ENCODE results near the gene ZFAND3. TPM values are rescaled to one million over a fixed set of nuclear protein-coding genes. Genes with fewer than 3 reads are reported as not detected.
"Not testable (repeated sequence)": the region's sequence is repeated elsewhere in the genome, so short reads cannot be mapped to it uniquely, and the experiment has no call there.

ZFAND3 gene
- total RNA-seq, 1 donor from 2014 or later = 18.7 TPM

DNA sequence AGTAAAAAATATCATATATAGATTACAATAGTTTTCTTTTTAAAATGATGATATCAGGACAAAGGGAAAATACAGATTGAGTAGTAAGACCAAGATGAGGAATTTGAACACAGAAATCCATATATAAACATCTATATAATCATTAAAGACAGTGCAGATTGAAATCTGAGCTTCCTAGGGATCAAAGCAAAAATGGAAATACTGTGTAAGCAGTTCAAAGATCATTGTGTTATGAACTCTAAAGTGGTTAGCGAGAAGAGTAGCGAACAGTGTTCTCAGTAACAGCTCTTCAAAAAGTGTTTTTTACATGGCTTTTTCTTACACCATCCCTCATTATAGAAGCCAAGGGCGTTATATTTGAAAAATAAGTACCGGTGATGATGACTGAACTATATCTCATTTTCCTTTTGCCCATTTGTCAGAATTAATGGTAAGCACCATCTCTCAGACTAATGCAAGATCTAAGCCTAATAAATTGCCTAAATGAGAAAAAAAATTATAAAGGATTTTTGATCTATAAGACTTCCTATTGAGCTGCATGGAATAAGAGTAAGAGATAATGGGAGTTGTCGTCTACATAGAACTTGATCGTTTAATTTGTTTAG lies 226.3 kb downstream of the ZFAND3 start:
- DNase-seq (ENCODE audit: low read depth) = no peak
- H3K4me3 ChIP-seq (ENCODE audit: low read depth, low read length) = no peak overlapping the region
- TF ChIP-seq, protein P1, sequence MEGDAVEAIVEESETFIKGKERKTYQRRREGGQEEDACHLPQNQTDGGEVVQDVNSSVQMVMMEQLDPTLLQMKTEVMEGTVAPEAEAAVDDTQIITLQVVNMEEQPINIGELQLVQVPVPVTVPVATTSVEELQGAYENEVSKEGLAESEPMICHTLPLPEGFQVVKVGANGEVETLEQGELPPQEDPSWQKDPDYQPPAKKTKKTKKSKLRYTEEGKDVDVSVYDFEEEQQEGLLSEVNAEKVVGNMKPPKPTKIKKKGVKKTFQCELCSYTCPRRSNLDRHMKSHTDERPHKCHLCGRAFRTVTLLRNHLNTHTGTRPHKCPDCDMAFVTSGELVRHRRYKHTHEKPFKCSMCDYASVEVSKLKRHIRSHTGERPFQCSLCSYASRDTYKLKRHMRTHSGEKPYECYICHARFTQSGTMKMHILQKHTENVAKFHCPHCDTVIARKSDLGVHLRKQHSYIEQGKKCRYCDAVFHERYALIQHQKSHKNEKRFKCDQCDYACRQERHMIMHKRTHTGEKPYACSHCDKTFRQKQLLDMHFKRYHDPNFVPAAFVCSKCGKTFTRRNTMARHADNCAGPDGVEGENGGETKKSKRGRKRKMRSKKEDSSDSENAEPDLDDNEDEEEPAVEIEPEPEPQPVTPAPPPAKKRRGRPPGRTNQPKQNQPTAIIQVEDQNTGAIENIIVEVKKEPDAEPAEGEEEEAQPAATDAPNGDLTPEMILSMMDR (conservative IDR thresholded peaks at IDR 0.05; ENCODE audit: low read depth, low read length) = no peak

GRCh38 chr6:38047562-38047961 lies 228.0 kb downstream of the ZFAND3 start:
- no peak for DNase-seq (ENCODE audit: low read depth)
- no peak overlapping the region for H3K4me3 ChIP-seq (ENCODE audit: low read depth, low read length)
- TF ChIP-seq, protein P1 (conservative IDR thresholded peaks at IDR 0.05; ENCODE audit: low read depth, low read length) = no peak

DNA sequence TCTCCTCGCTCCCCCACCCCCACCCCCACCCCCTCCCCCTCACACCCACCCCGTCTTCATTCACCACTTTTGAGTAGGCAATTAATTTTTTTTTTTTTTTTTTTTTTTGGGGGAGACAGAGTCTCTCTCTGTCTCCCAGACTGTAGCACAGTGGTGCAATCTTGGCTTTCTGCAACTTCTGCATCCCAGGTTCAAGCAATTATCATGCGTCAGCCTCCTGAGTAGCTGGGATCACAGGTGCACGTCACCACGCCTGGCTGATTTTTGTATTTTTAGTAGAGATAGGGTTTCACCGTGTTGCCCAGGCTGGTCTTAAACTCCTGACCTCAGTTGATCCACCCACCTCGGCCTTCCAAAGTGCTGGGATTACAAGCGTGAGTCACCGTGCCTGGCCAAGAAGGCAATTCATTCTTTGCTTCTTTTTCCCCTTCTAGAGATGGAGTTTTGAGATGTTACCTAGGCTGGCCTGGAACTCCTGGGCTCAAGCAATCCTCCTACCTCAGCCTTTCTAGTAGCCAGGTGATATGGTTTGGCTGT lies 230.4 kb downstream of the ZFAND3 start:
- DNase-seq (ENCODE audit: low read depth); H3K4me3 ChIP-seq (ENCODE audit: low read depth, low read length): not testable (repeated sequence)

DNA sequence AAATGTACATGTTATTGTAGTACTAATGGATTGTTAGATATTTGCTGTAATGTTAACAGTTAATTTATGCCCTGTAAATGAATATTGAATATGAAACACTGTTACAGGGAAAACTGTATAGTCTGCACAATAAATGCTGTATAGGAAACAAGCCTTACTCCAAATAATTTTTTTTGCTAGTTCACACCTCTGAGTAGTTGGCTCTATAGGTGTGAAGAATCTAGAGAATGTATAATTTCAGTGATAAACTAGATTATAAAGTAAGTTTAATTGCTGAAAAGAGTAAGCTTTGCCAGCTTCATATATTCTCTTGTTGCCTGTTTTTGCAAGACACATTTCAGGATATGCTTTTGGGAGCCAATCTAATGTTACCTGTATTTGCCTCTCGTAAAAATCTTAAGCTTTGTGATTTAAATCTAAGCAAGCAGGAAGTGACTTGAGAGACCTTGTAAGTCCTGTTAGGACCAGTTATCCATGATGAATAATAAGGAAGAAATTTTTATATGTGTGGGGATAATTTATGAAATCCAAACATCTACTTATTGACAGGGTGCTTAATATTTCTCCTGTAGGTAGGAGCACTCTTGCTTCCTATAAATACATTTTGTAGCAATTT lies 232.4 kb downstream of the ZFAND3 start:
- H3K4me3 ChIP-seq (ENCODE audit: low read depth, low read length) = no peak overlapping the region
- TF ChIP-seq, protein P1 (conservative IDR thresholded peaks at IDR 0.05; ENCODE audit: low read depth, low read length) = no peak
- DNase-seq (ENCODE audit: low read depth) = no peak

- TF ChIP-seq, protein P1 (conservative IDR thresholded peaks at IDR 0.05; ENCODE audit: low read depth, low read length) = no peak
- no peak overlapping the region for H3K4me3 ChIP-seq (ENCODE audit: low read depth, low read length)
- DNase-seq (ENCODE audit: low read depth) = no peak
Observed at GRCh38 chr6:38054527-38055202, 235.1 kb downstream of the ZFAND3 start.

GRCh38 chr6:38055203-38055589 lies 235.7 kb downstream of the ZFAND3 start:
- TF ChIP-seq, protein P1 (conservative IDR thresholded peaks at IDR 0.05; ENCODE audit: low read depth, low read length) = no peak
- DNase-seq (ENCODE audit: low read depth) = no peak

DNA sequence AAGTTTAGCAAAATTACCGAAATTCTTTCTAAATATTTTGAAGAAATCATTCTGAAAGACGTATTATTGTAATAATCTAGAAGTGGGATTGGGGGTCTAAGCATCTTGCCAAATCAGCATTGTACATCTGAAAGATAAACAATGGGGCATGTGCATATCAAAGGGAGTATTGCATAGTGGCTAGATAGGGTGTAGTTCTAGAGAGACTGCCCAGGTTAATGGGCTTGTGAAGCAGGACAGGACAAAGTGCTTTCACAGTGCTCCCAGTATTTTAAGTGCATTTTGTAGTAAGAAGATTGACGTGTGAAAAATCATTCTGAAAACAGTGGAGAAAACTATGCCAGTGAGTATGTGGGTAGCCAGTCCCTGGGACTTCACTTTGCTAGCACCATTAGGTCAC lies 236.8 kb downstream of the ZFAND3 start:
- H3K4me3 ChIP-seq (ENCODE audit: low read depth, low read length) = no peak overlapping the region
- no peak for DNase-seq (ENCODE audit: low read depth)
- TF ChIP-seq, protein P1 (conservative IDR thresholded peaks at IDR 0.05; ENCODE audit: low read depth, low read length) = no peak

More at GRCh38 chr6:38055203-38055589, 235.7 kb downstream of the ZFAND3 start:
- H3K4me3 ChIP-seq (ENCODE audit: low read depth, low read length) = no peak overlapping the region

Measured in epithelial cell of proximal tubule (primary cell).